ENCODE data around the gene CTTN.

The CTTN gene

GRCh38 chr11:70431611-70432010, 33.3 kb downstream of the CTTN start:
- H3K9me3 ChIP-seq (ENCODE audit: low read length), result no peaks in the 10 kb centered on the region
- no peak overlapping the region for H2AFZ ChIP-seq (ENCODE audit: low read length)
- no peak for TF ChIP-seq EZH2 (IDR thresholded peaks at IDR 0.05; ENCODE audit: borderline replicate concordance, low read length)
- no peak for TF ChIP-seq CTCF (IDR thresholded peaks at IDR 0.05; ENCODE audit: low read length)
- no peaks in the 10 kb centered on the region; the same call in 1 of the 2 replicates for H3K27me3 ChIP-seq (ENCODE audit: insufficient read depth, low read length)
- no peaks in the 10 kb centered on the region for H4K20me1 ChIP-seq (ENCODE audit: insufficient read depth, low read length)
- H3K4me2 ChIP-seq (ENCODE audit: low read length), result no peak overlapping the region
- no peak overlapping the region for H3K27ac ChIP-seq (ENCODE audit: low read depth, low read length, poor library complexity, severe bottlenecking)
- no peaks in the 10 kb centered on the region for H3F3A ChIP-seq (ENCODE audit: insufficient read depth, low read length)
- no peak overlapping the region for H3K4me3 ChIP-seq (ENCODE audit: low read depth, low read length, poor library complexity, severe bottlenecking)
- peaks cover 1% of the 10 kb centered on the region for H3K4me1 ChIP-seq (ENCODE audit: insufficient read depth, low read length, severe bottlenecking)
- no peaks in the 10 kb centered on the region for H3K9me2 ChIP-seq (ENCODE audit: low read depth, low read length)
- no peaks in the 10 kb centered on the region for H3K36me3 ChIP-seq (ENCODE audit: insufficient read depth, low read length)
- H3K9ac ChIP-seq (ENCODE audit: low read length), result no peak overlapping the region
- H3K79me2 ChIP-seq (ENCODE audit: insufficient read depth, low read length), result no peaks in the 10 kb centered on the region

GRCh38 chr11:70432065-70432464, 33.7 kb downstream of the CTTN start:
- Histone ChIP-seq H3K9me2 (ENCODE audit: low read depth, low read length) (no peaks in the 10 kb centered on the region), H2AFZ (ENCODE audit: low read length) (no peak overlapping the region), H3K27ac (ENCODE audit: low read depth, low read length, poor library complexity, severe bottlenecking) (no peak overlapping the region), H3K4me3 (ENCODE audit: low read depth, low read length, poor library complexity, severe bottlenecking) (no peak overlapping the region), H3K9ac (ENCODE audit: low read length) (no peak overlapping the region), H3K9me3 (ENCODE audit: low read length) (no peaks in the 10 kb centered on the region), H4K20me1 (ENCODE audit: insufficient read depth, low read length) (no peaks in the 10 kb centered on the region), H3K4me2 (ENCODE audit: low read length) (no peak overlapping the region), H3F3A (ENCODE audit: insufficient read depth, low read length) (no peaks in the 10 kb centered on the region), H3K79me2 (ENCODE audit: insufficient read depth, low read length) (no peaks in the 10 kb centered on the region), H3K36me3 (ENCODE audit: insufficient read depth, low read length) (no peaks in the 10 kb centered on the region), H3K27me3 (ENCODE audit: insufficient read depth, low read length) (no peaks in the 10 kb centered on the region; the same call in 1 of the 2 replicates), H3K4me1 (ENCODE audit: insufficient read depth, low read length, severe bottlenecking) (peaks cover 6% of the 10 kb centered on the region)
- TF ChIP-seq EZH2 (IDR thresholded peaks at IDR 0.05; ENCODE audit: borderline replicate concordance, low read length), result no peak
- no peak for TF ChIP-seq CTCF (IDR thresholded peaks at IDR 0.05; ENCODE audit: low read length)

- Histone ChIP-seq H3K4me3 (ENCODE audit: low read depth, low read length, poor library complexity, severe bottlenecking) (no peak overlapping the region), H3K36me3 (ENCODE audit: insufficient read depth, low read length) (no peaks in the 10 kb centered on the region), H3K4me2 (ENCODE audit: low read length) (no peak overlapping the region), H3K9me2 (ENCODE audit: low read depth, low read length) (no peaks in the 10 kb centered on the region), H3K9me3 (ENCODE audit: low read length) (no peaks in the 10 kb centered on the region), H2AFZ (ENCODE audit: low read length) (no peak overlapping the region), H3K79me2 (ENCODE audit: insufficient read depth, low read length) (no peaks in the 10 kb centered on the region), H3K27me3 (ENCODE audit: insufficient read depth, low read length) (no peaks in the 10 kb centered on the region; the same call in 1 of the 2 replicates), H4K20me1 (ENCODE audit: insufficient read depth, low read length) (no peaks in the 10 kb centered on the region), H3F3A (ENCODE audit: insufficient read depth, low read length) (no peaks in the 10 kb centered on the region), H3K9ac (ENCODE audit: low read length) (no peak overlapping the region), H3K4me1 (ENCODE audit: insufficient read depth, low read length, severe bottlenecking) (peaks cover 6% of the 10 kb centered on the region), H3K27ac (ENCODE audit: low read depth, low read length, poor library complexity, severe bottlenecking) (no peak overlapping the region)
- no peak for TF ChIP-seq CTCF (IDR thresholded peaks at IDR 0.05; ENCODE audit: low read length)
- no peak for TF ChIP-seq EZH2 (IDR thresholded peaks at IDR 0.05; ENCODE audit: borderline replicate concordance, low read length)
These were observed 34.3 kb downstream of the CTTN start for GRCh38 chr11:70432580-70432979.

All from OCI-LY1 (cell line).